Stomach (tissue), 9 donors: Measurements from ENCODE around the gene CYP4F12. TPM values are rescaled to one million over a fixed set of nuclear protein-coding genes. Genes with fewer than 3 reads are reported as not detected.

Experiments
- DNase-seq, 2 donors: peaks; one replicate each; pipeline versions ENCODE4 v3.0.0 to v3.0.0-alpha.2; 2013 to 2019
- H3K27ac ChIP-seq, 5 donors: fragments of 200-600 bp in 4 of 5; sonication (generic) in 4 of 5; one replicate each; pipeline ENCODE4 v1.5.1; 2013 to 2019; ENCODE audit warnings: mild to moderate bottlenecking in 1 of 5, moderate library complexity in 1 of 5
- H3K27me3 ChIP-seq, 3 donors: fragments of 200-600 bp; sonication (generic); one replicate each; pipeline ENCODE4 v1.5.1; 2017 to 2019; ENCODE audit warnings: mixed run types in 1 of 3
- H3K36me3 ChIP-seq, 4 donors: fragments of 200-600 bp; sonication (generic); 1 replicate in 3 of 4; 2 replicates in 1 of 4; pipeline ENCODE4 v1.5.1; 2016 to 2019
- H3K4me1 ChIP-seq, 4 donors: fragments of 200-600 bp; sonication (generic); one replicate each; pipeline ENCODE4 v1.5.1; 2016 to 2019
- H3K4me3 ChIP-seq, 4 donors: fragments of 200-600 bp; sonication (generic) in 3 of 4; one replicate each; pipeline ENCODE4 v1.5.1; 2016 to 2019; ENCODE audit warnings: mild to moderate bottlenecking in 1 of 4
- H3K9me3 ChIP-seq, 4 donors: fragments of 200-600 bp; sonication (generic); one replicate each; pipeline ENCODE4 v1.5.1; 2016 to 2019
- EP300 ChIP-seq: sonication (generic); formaldehyde crosslinking; IDR thresholded peaks from one replicate; pipeline ENCODE4 v1.6.1; 2017; ENCODE audit warnings: antibody characterized with exemption
- POLR2A ChIP-seq, 4 donors: fragments of 450-650 bp; IDR thresholded peaks; one replicate each; pipeline ENCODE4 v1.6.1; 2016; ENCODE audit warnings: antibody characterized with exemption in 4 of 4, control low read depth in 2 of 4, mild to moderate bottlenecking in 1 of 4, moderate library complexity in 1 of 4
- POLR2AphosphoS5 ChIP-seq, 3 donors: sonication (generic); formaldehyde crosslinking; IDR thresholded peaks; one replicate each; pipeline ENCODE4 v1.6.1; 2016; ENCODE audit warnings: antibody characterized with exemption in 3 of 3
- WGBS, 5 donors: extraction: QIAGEN DNeasy Blood & Tissue Kit in 3 of 5; methylation state at CpG; one replicate each; pipeline versions ENCODE4 v1.1.5 to v1.1.7; 2013 to 2018; 5-methylcytosine and 5-hydroxymethylcytosine counted together
- intact Hi-C: fragments of 100-400 bp; cut with DNase I; formaldehyde crosslinking; loops from one replicate; pipeline ENCODE4 v1.15.1; 2023; ENCODE audit warnings: low total_unique reads
- polyA plus RNA-seq, 3 donors: library from polyadenylated mRNA; stranded (reverse); fragments of 200-250 nt; gene quantifications; one replicate each; pipeline ENCODE4 v1.2.3, GENCODE V29; 2013
- total RNA-seq, 5 donors: library from RNA; depleted of rRNA; stranded (reverse); fragments of >200 nt; gene quantifications; one replicate each; pipeline versions ENCODE4 v1.1.0 to v1.2.3, GENCODE V29; 2014 to 2016
- TF ChIP-seq, protein P1 (sequence below), 7 experiments: fragments of 450-650 bp in 4 of 7; fragments of 200-600 bp in 3 of 7; sonication (generic) in 3 of 7; IDR thresholded peaks; one replicate each; pipeline ENCODE4 v1.5.1; 2016 to 2019; ENCODE audit warnings: antibody characterized with exemption in 7 of 7, control low read depth in 2 of 7, mild to moderate bottlenecking in 1 of 7
- donor health status: healthy with polysubstance abuse.
- donor health status: Bipolar disorder and iron deficiency.
- donor health status: healthy.

The CYP4F12 gene
- total and polyA plus RNA-seq, 8 donors = 2.5 to 113 (median 35.1) TPM

DNA sequence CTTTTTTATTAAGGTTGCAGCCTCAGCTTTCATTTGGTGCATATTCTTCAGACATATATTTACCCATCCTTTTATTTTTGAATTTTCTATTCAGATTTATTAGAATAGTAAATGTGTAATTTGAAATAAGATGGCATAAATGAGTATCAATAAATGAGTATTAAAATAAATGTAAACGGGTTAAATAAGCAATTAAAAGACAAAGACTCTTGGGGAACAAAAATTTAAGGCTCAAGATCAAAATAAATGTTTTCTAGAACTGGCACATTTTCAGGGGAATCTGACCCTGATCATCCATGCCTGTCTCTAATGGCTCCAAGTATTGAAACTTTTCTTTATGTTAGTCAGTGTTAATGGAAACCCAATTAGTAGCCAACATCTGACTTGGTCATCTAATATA is 67.9 kb downstream of the CYP4F12 start:
- no peaks in the 10 kb centered on the region for H3K4me1 ChIP-seq
- no peak for DNase-seq
- TF ChIP-seq, protein P1, sequence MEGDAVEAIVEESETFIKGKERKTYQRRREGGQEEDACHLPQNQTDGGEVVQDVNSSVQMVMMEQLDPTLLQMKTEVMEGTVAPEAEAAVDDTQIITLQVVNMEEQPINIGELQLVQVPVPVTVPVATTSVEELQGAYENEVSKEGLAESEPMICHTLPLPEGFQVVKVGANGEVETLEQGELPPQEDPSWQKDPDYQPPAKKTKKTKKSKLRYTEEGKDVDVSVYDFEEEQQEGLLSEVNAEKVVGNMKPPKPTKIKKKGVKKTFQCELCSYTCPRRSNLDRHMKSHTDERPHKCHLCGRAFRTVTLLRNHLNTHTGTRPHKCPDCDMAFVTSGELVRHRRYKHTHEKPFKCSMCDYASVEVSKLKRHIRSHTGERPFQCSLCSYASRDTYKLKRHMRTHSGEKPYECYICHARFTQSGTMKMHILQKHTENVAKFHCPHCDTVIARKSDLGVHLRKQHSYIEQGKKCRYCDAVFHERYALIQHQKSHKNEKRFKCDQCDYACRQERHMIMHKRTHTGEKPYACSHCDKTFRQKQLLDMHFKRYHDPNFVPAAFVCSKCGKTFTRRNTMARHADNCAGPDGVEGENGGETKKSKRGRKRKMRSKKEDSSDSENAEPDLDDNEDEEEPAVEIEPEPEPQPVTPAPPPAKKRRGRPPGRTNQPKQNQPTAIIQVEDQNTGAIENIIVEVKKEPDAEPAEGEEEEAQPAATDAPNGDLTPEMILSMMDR (IDR thresholded peaks at IDR 0.05) = no peak
- TF ChIP-seq EP300 (no peak), POLR2A (IDR thresholded peaks at IDR 0.05) (no peak), POLR2AphosphoS5 (IDR thresholded peaks at IDR 0.05) (no peak)
- 61 to 72% (median 63%) methylated on average over 1 of the region's 1 CpG for WGBS, 5 donors
- intact Hi-C loops = no loop called here
- H3K9me3 ChIP-seq = peaks cover 0 to 22% (median 20%) of the 10 kb centered on the region in 4 donors
- H3K27ac ChIP-seq = no peak overlapping the region
- H3K4me3 ChIP-seq = no peak overlapping the region
- H3K36me3 ChIP-seq = no peaks in the 10 kb centered on the region
- peaks cover 0 to 14% (median 0%) of the 10 kb centered on the region in 3 donors for H3K27me3 ChIP-seq

Other genes starting within 250 kb of the CYP4F12 start
- 100 to 1,000 TPM in 1 of 5 donors, 10 to 100 TPM in 4; 15.2 to 124 (median 60.3) TPM for gene WIZ, start 223.1 kb upstream of the CYP4F12 start, total RNA-seq
- 10 to 100 TPM; 13.9 to 16.1 (median 14.2) TPM for gene WIZ, start 223.1 kb upstream of the CYP4F12 start, polyA plus RNA-seq
- gene RASAL3, start 208.5 kb upstream of the CYP4F12 start, total RNA-seq = 10 to 100 TPM in 2 of 5 donors, 1 to 10 TPM in 3; 1.1 to 21.2 (median 7.8) TPM
- 1 to 10 TPM; 2.1 to 3.5 (median 2.5) TPM for gene RASAL3, start 208.5 kb upstream of the CYP4F12 start, polyA plus RNA-seq
- gene PGLYRP2, start 193.6 kb upstream of the CYP4F12 start, total RNA-seq = not detected
- not detected for gene PGLYRP2, start 193.6 kb upstream of the CYP4F12 start, polyA plus RNA-seq
- 10 to 100 TPM in 1 of 5 donors, 1 to 10 TPM in 1, under 1 TPM in 1, not detected in 2; 0.14 to 21.6 (median 1.8) TPM for gene CYP4F22, start 164.6 kb upstream of the CYP4F12 start, total RNA-seq
- 1 to 10 TPM in 1 of 3 donors, under 1 TPM in 2; 0.12 to 1.1 (median 0.35) TPM for gene CYP4F22, start 164.6 kb upstream of the CYP4F12 start, polyA plus RNA-seq
- not detected for gene CYP4F8, start 57.9 kb upstream of the CYP4F12 start, total RNA-seq
- not detected for gene CYP4F8, start 57.9 kb upstream of the CYP4F12 start, polyA plus RNA-seq
- gene CYP4F3, start 32.2 kb upstream of the CYP4F12 start, total RNA-seq = 100 to 1,000 TPM in 1 of 5 donors, 10 to 100 TPM in 2, 1 to 10 TPM in 2; 4.9 to 100 (median 20.6) TPM
- gene CYP4F3, start 32.2 kb upstream of the CYP4F12 start, polyA plus RNA-seq = 1 to 10 TPM in 1 of 3 donors, under 1 TPM in 2; 0.25 to 5.4 (median 0.31) TPM
- not detected for gene OR10H2, start 54.9 kb downstream of the CYP4F12 start, total RNA-seq
- gene OR10H2, start 54.9 kb downstream of the CYP4F12 start, polyA plus RNA-seq = not detected
- gene OR10H3, start 64.9 kb downstream of the CYP4F12 start, total RNA-seq = not detected
- not detected for gene OR10H3, start 64.9 kb downstream of the CYP4F12 start, polyA plus RNA-seq
- not detected for gene OR10H5, start 114.6 kb downstream of the CYP4F12 start, total RNA-seq
- not detected for gene OR10H5, start 114.6 kb downstream of the CYP4F12 start, polyA plus RNA-seq
- gene OR10H1, start 142.6 kb downstream of the CYP4F12 start, total RNA-seq = not detected
- not detected for gene OR10H1, start 142.6 kb downstream of the CYP4F12 start, polyA plus RNA-seq
- gene CYP4F2, start 225.0 kb downstream of the CYP4F12 start, total RNA-seq = 100 to 1,000 TPM in 1 of 5 donors, not detected in 4; 121 TPM
- under 1 TPM in 1 of 3 donors, not detected in 2; 0.13 TPM for gene CYP4F2, start 225.0 kb downstream of the CYP4F12 start, polyA plus RNA-seq